Lung (tissue), 12 donors: ENCODE data around the gene PLCB4. TPM values are rescaled to one million over a fixed set of nuclear protein-coding genes. Genes with fewer than 3 reads are reported as not detected.
A peak's percentile ranks its signal among the peaks of the same experiment; 100 is the strongest.

Source experiments
- ATAC-seq: fragments of 200-7000 bp; cut with Tn5 transposase; one replicate; pipeline ENCODE4 v1.9.1; 2020; ENCODE audit warnings: moderate number of reproducible peaks; ENCODE audit not compliant: insufficient read depth, low FRiP score
- DNase-seq, 3 donors: peaks; one replicate each; pipeline ENCODE4 v3.0.0-alpha.2; 2013 to 2017
- H3K27ac ChIP-seq, 2 donors: one replicate each; pipeline ENCODE4 v1.5.1; 2013; ENCODE audit warnings: mild to moderate bottlenecking in 2 of 2, moderate library complexity in 2 of 2, control low read depth in 1 of 2, inconsistent platforms in 1 of 2, low read depth in 1 of 2, low read length in 1 of 2
- H3K27me3 ChIP-seq, 3 donors: one replicate each; pipeline ENCODE4 v1.5.1; 2013; ENCODE audit warnings: low read length in 2 of 3; ENCODE audit not compliant: control insufficient read depth in 3 of 3, insufficient read depth in 3 of 3
- H3K36me3 ChIP-seq, 4 donors: one replicate each; pipeline ENCODE4 v1.5.1; 2013; ENCODE audit warnings: low read length in 4 of 4, mild to moderate bottlenecking in 1 of 4, moderate library complexity in 1 of 4; ENCODE audit not compliant: control insufficient read depth in 4 of 4, insufficient read depth in 4 of 4
- H3K4me1 ChIP-seq, 5 donors: one replicate each; pipeline ENCODE4 v1.5.1; 2013; ENCODE audit warnings: low read length in 5 of 5, mild to moderate bottlenecking in 2 of 5, moderate library complexity in 1 of 5; ENCODE audit not compliant: control insufficient read depth in 5 of 5, insufficient read depth in 5 of 5
- H3K4me3 ChIP-seq: one replicate; pipeline ENCODE4 v1.5.1; 2013; ENCODE audit warnings: mild to moderate bottlenecking, control low read depth, moderate library complexity
- H3K9ac ChIP-seq, 2 donors: one replicate each; pipeline ENCODE4 v1.5.1; 2013; ENCODE audit warnings: low read length in 2 of 2, control low read depth in 1 of 2; ENCODE audit not compliant: insufficient read depth in 1 of 2
- H3K9me3 ChIP-seq, 4 donors: one replicate each; pipeline ENCODE4 v1.5.1; 2013; ENCODE audit warnings: low read length in 3 of 4, mild to moderate bottlenecking in 1 of 4, moderate library complexity in 1 of 4; ENCODE audit not compliant: control insufficient read depth in 4 of 4, insufficient read depth in 3 of 4
- CTCF ChIP-seq: IDR thresholded peaks from 2 replicates; pipeline ENCODE4 v1.5.1; 2012; ENCODE audit warnings: mild to moderate bottlenecking; ENCODE audit errors: control extremely low read depth, extremely low read depth
- WGBS, 2 donors: extraction: QIAGEN DNeasy Blood & Tissue Kit; methylation state at CpG; one replicate each; pipeline ENCODE4 v1.1.7; 2013; 5-methylcytosine and 5-hydroxymethylcytosine counted together
- polyA plus RNA-seq, 2 donors: library from polyadenylated mRNA; stranded (reverse); fragments of 200-250 nt; gene quantifications; one replicate each; pipeline ENCODE4 v1.2.1, GENCODE V29; 2013
- total RNA-seq, 2 donors: library from RNA; depleted of rRNA in 1 of 2; stranded (reverse); fragments of >200 nt in 1 of 2; gene quantifications; one replicate each; pipeline ENCODE4 v1.2.1, GENCODE V29; 2014 to 2021
- donor health status: control.
- donor health status: control.
- donor health status: Bipolar disorder and iron deficiency.
- donor health status: healthy.
- donor health status: DM: yes; HTN: yes; CAD: no.

PLCB4 gene
- total and polyA plus RNA-seq, 4 donors = 2.1 to 18.6 (median 5.6) TPM

- Histone ChIP-seq H3K9me3 (no peaks in the 10 kb centered on the region), H3K4me3 (no peak overlapping the region), H3K27ac (no peak overlapping the region), H3K9ac (no peak overlapping the region), H3K4me1 (peaks cover 0 to 19% (median 0%) of the 10 kb centered on the region in 5 donors), H3K27me3 (no peaks in the 10 kb centered on the region), H3K36me3 (no peaks in the 10 kb centered on the region)
- ATAC-seq = no peak
- no peak for DNase-seq
- 75 to 84% methylated on average over 1 of the region's 1 CpG for WGBS, 2 donors
- no peak for TF ChIP-seq CTCF
These were observed 12.6 kb downstream of the PLCB4 start for GRCh38 chr20:9081423-9081966.

- H3K4me1 ChIP-seq = peaks cover 0 to 15% (median 0%) of the 10 kb centered on the region in 5 donors
- H3K27me3 ChIP-seq = no peaks in the 10 kb centered on the region
- H3K36me3 ChIP-seq = no peaks in the 10 kb centered on the region
- TF ChIP-seq CTCF = no peak
- H3K9ac ChIP-seq = no peak overlapping the region
- no peak overlapping the region for H3K4me3 ChIP-seq
- ATAC-seq (no peak), DNase-seq (no peak)
- no peaks in the 10 kb centered on the region for H3K9me3 ChIP-seq
- H3K27ac ChIP-seq = no peak overlapping the region
These were observed 13.9 kb downstream of the PLCB4 start for GRCh38 chr20:9082741-9083140.

GRCh38 chr20:9087531-9088217, 18.8 kb downstream of the PLCB4 start:
- H3K27ac ChIP-seq = no peak overlapping the region
- WGBS, 2 donors = 72 to 85% methylated on average over 3 of the region's 3 CpGs
- no peak for TF ChIP-seq CTCF
- no peak for DNase-seq
- no peaks in the 10 kb centered on the region for H3K9me3 ChIP-seq
- no peak overlapping the region for H3K9ac ChIP-seq
- H3K4me1 ChIP-seq = peaks cover 2 to 26% (median 8%) of the 10 kb centered on the region in 5 donors
- no peak for ATAC-seq
- no peaks in the 10 kb centered on the region for H3K36me3 ChIP-seq
- no peak overlapping the region for H3K4me3 ChIP-seq
- H3K27me3 ChIP-seq = no peaks in the 10 kb centered on the region

GRCh38 chr20:9088556-9088955, 19.7 kb downstream of the PLCB4 start:
- Histone ChIP-seq H3K9me3 (no peaks in the 10 kb centered on the region), H3K27me3 (no peaks in the 10 kb centered on the region), H3K36me3 (no peaks in the 10 kb centered on the region), H3K9ac (no peak overlapping the region), H3K4me3 (no peak overlapping the region), H3K4me1 (peaks cover 1 to 17% (median 12%) of the 10 kb centered on the region in 5 donors), H3K27ac (no peak overlapping the region)
- ATAC-seq (no peak), DNase-seq (peak in 1 of 3 donors; percentile 24)
- no peak for TF ChIP-seq CTCF
